GM12878 (cell line): ENCODE measurements around the gene CRHR2. TPM values are rescaled to one million over a fixed set of nuclear protein-coding genes. Genes with fewer than 3 reads are reported as not detected.

Source experiments
- ATAC-seq: fragments of 200-7000 bp; cut with Tn5 transposase; 3 replicates; pipeline ENCODE4 v1.9.1; 2020; ENCODE audit warnings: mild to moderate bottlenecking, moderate library complexity
- BruUV-seq: library from RNA; stranded (reverse); fragments of 400-500 nt; replicated peaks from 2 replicates; lab custom pipeline; 2021; lab: Mats Ljungman, UMichigan
- CTCF ChIA-PET: fragments of 300-600 bp; sonication (Branson Sonifier 250); formaldehyde crosslinking; extraction: SDS; loops from one replicate; lab custom pipeline; 2021; ENCODE audit warnings: inconsistent platforms; lab: Yijun Ruan, JAX
- POLR2A ChIA-PET: fragments of 350-600 bp; formaldehyde crosslinking; extraction: SDS; loops from one replicate; lab custom pipeline; 2021; ENCODE audit warnings: inconsistent platforms; lab: Charles Lee
- RAD21 ChIA-PET: fragments of 300-600 bp; sonication (Branson Sonifier 250); formaldehyde crosslinking; loops from one replicate; lab custom pipeline; 2023; ENCODE audit warnings: antibody characterized with exemption; ENCODE audit not compliant: unreplicated experiment; lab: Charles Lee
- SMC1A ChIA-PET: fragments of 300-600 bp; sonication (Branson Sonifier 250); formaldehyde crosslinking; loops from one replicate; lab custom pipeline; 2023; ENCODE audit not compliant: unreplicated experiment, uncharacterized antibody; lab: Charles Lee
- DNase-seq: peaks from one replicate; pipeline ENCODE4 v3.0.0-alpha.2; 2011; ENCODE audit warnings: low read depth, low spot score
- FAIRE-seq: peaks from 3 replicates; lab custom pipeline; 2011; peaks lifted over from hg19 to GRCh38; lab: Jason Lieb, UNC
- H2AFZ ChIP-seq: 2 replicates; pipeline ENCODE4 v1.6.0; 2011; ENCODE audit warnings: low read depth, low read length, control low read depth; ENCODE audit not compliant: control insufficient read depth
- H3K27ac ChIP-seq: 2 replicates; pipeline ENCODE4 v1.5.1; 2011; ENCODE audit warnings: control low read depth; ENCODE audit not compliant: control insufficient read depth, insufficient read depth
- H3K27me3 ChIP-seq, 2 experiments: replicated peaks in 1 of 2; 2 replicates each; pipeline versions ENCODE4 v1.6.0 to v1.6.1; 2011; ENCODE audit warnings: low read length in 1 of 2; ENCODE audit not compliant: control insufficient read depth in 2 of 2, insufficient read depth in 2 of 2
- H3K36me3 ChIP-seq, 2 experiments: 2 replicates each; pipeline ENCODE4 v1.5.1; 2011; ENCODE audit warnings: low read length in 1 of 2; ENCODE audit not compliant: control insufficient read depth in 2 of 2, insufficient read depth in 2 of 2
- H3K4me1 ChIP-seq: 2 replicates; pipeline ENCODE4 v1.6.1; 2011; ENCODE audit warnings: mild to moderate bottlenecking, low read length, moderate library complexity, mixed read lengths; ENCODE audit not compliant: control insufficient read depth, insufficient read depth
- H3K4me2 ChIP-seq: 2 replicates; pipeline ENCODE4 v1.6.0; 2011; ENCODE audit warnings: control low read depth; ENCODE audit not compliant: control insufficient read depth, insufficient read depth
- H3K4me3 ChIP-seq: fragments of 200-600 bp; sonication (generic); 2 replicates; pipeline ENCODE4 v1.5.1; 2016
- H3K79me2 ChIP-seq: 2 replicates; pipeline ENCODE4 v1.6.0; 2011; ENCODE audit warnings: low read length; ENCODE audit not compliant: control insufficient read depth, insufficient read depth
- H3K9ac ChIP-seq: 2 replicates; pipeline ENCODE4 v1.8.0; 2011; ENCODE audit warnings: low read length, control low read depth, mixed read lengths; ENCODE audit not compliant: control insufficient read depth, insufficient read depth
- H3K9me3 ChIP-seq: replicated peaks from 3 replicates; pipeline ENCODE4 v1.5.1; 2011; ENCODE audit warnings: mild to moderate bottlenecking, low read length; ENCODE audit not compliant: control insufficient read depth, insufficient read depth
- H4K20me1 ChIP-seq: 2 replicates; pipeline ENCODE4 v1.6.0; 2011; ENCODE audit not compliant: control insufficient read depth, insufficient read depth
- BRCA1 ChIP-seq: IDR thresholded peaks from 2 replicates; pipeline ENCODE4 v1.6.1; 2011; ENCODE audit warnings: low read depth, low read length, improper control_type of control experiment
- CHD1 ChIP-seq: IDR thresholded peaks from 2 replicates; pipeline ENCODE4 v1.6.1; 2012; ENCODE audit warnings: low read depth, low read length, improper control_type of control experiment
- EGR1 ChIP-seq, 2 experiments: IDR thresholded peaks; 1 replicate in 1 of 2; 2 replicates in 1 of 2; pipeline ENCODE4 v1.6.1; 2011 to 2012; ENCODE audit warnings: low read depth in 2 of 2, low read length in 2 of 2, borderline replicate concordance in 1 of 2, mild to moderate bottlenecking in 1 of 2, moderate library complexity in 1 of 2
- ELK1 ChIP-seq: IDR thresholded peaks from 2 replicates; pipeline ENCODE4 v1.6.1; 2012; ENCODE audit warnings: low read depth, low read length, improper control_type of control experiment
- FOS ChIP-seq: IDR thresholded peaks from 3 replicates; pipeline ENCODE4 v1.6.1; 2011; ENCODE audit warnings: borderline replicate concordance; ENCODE audit not compliant: insufficient read length; ENCODE audit errors: extremely low read depth
- FOXK2 ChIP-seq: fragments of 450-650 bp; IDR thresholded peaks from 2 replicates; pipeline ENCODE4 v1.6.1; 2017; ENCODE audit warnings: mild to moderate bottlenecking, moderate library complexity
- MEF2B ChIP-seq: fragments of 450-650 bp; IDR thresholded peaks from 2 replicates; pipeline ENCODE4 v1.6.1; 2018; ENCODE audit warnings: mild to moderate bottlenecking, moderate library complexity; ENCODE audit not compliant: partially characterized antibody, poor library complexity, severe bottlenecking
- MYC ChIP-seq: IDR thresholded peaks from 2 replicates; pipeline ENCODE4 v1.6.1; 2011; ENCODE audit warnings: mild to moderate bottlenecking, low read length, moderate library complexity, inconsistent platforms; ENCODE audit not compliant: insufficient read depth, insufficient replicate concordance, insufficient read length, severe bottlenecking
- NKRF ChIP-seq: fragments of 450-650 bp; conservative IDR thresholded peaks from 2 replicates; pipeline ENCODE4 v1.6.1; 2017; ENCODE audit warnings: mild to moderate bottlenecking, moderate library complexity
- REST ChIP-seq: IDR thresholded peaks from 2 replicates; pipeline ENCODE4 v1.6.1; 2012; ENCODE audit warnings: mild to moderate bottlenecking, low read depth, low read length
- RFX5 ChIP-seq: IDR thresholded peaks from 2 replicates; pipeline ENCODE4 v1.6.1; 2011; ENCODE audit warnings: low read depth, low read length, improper control_type of control experiment
- SRF ChIP-seq, 2 experiments: IDR thresholded peaks; 2 replicates each; pipeline ENCODE4 v1.6.1; 2011; ENCODE audit warnings: low read depth in 2 of 2, low read length in 2 of 2, mild to moderate bottlenecking in 1 of 2, moderate library complexity in 1 of 2
- WGBS: methylation state at CpG from one replicate; pipeline ENCODE4 v1.1.6; 2016; ENCODE audit warnings: low lambda C conversion rate; ENCODE audit not compliant: insufficient replicate concordance, insufficient coverage; ENCODE audit errors: missing lambda C conversion rate; 5-methylcytosine and 5-hydroxymethylcytosine counted together
- in situ Hi-C: fragments of 300-500 bp; cut with MboI; formaldehyde crosslinking; loops from 9 replicates; pipeline ENCODE4 v1.14.3; 2018; ENCODE audit warnings: mixed read lengths
- intact Hi-C: fragments of 100-400 bp; cut with micrococcal nuclease; formaldehyde crosslinking; loops from one replicate; pipeline ENCODE4 v1.14.2; 2022; ENCODE audit not compliant: unreplicated experiment
- polyA plus RNA-seq, 11 experiments: library from polyadenylated mRNA; depleted of rRNA in 4 of 11; unstranded in 6 of 11; stranded (reverse) in 5 of 11; fragments of >200 nt; fragmentation: Nextera tagmentation in 4 of 11; fragmentation: Illumina TruSeq in 1 of 11; extraction: Ambion mirVana in 4 of 11; extraction: Trizol in 1 of 11; gene quantifications; 1 replicate in 1 of 11; 2 replicates in 10 of 11; pipeline versions ENCODE4 v1.2.1 to v1.2.3, GENCODE V29; 2011 to 2016; ENCODE audit warnings: inconsistent platforms in 2 of 11, missing spikeins in 2 of 11, low read depth in 1 of 11
- total RNA-seq, 4 experiments: library from RNA; depleted of rRNA in 3 of 4; stranded (reverse); fragments of >200 nt in 3 of 4; fragmentation: Illumina TruSeq in 1 of 4; extraction: Trizol in 1 of 4; gene quantifications; 2 replicates each; pipeline versions ENCODE4 v1.2.1 to v1.2.3, GENCODE V29; 2013 to 2021

The CRHR2 gene
- total and polyA plus RNA-seq, 10 of the 15 experiments (the other 5 are each of a cell fraction or from before 2014, with no cell fraction given), result not detected

GRCh38 chr7:30726296-30727006 lies 44.2 kb upstream of the CRHR2 start:
- no peaks in the 10 kb centered on the region for H3K9me3 ChIP-seq
- DNase-seq (no peak), FAIRE-seq (no peak), ATAC-seq (peak; percentile 21; the same call in 1 of the 3 replicates)
- no peak overlapping the region for H3K4me3 ChIP-seq
- H2AFZ ChIP-seq, result peak overlapping the region; percentile 6; the same call in 1 of the 2 replicates
- H4K20me1 ChIP-seq, result no peaks in the 10 kb centered on the region
- peak overlapping the region; percentile 17; the same call in 1 of the 2 replicates for H3K4me2 ChIP-seq
- H3K4me1 ChIP-seq, result no peaks in the 10 kb centered on the region
- ChIA-PET RAD21 (no interaction called here), CTCF (interaction anchor here (0.9 to 1.7 kb wide), 3 partner anchors 13 to 177 kb away, joined by 3 read pairs; no protein-coding TSS in a partner anchor), POLR2A (no interaction called here), SMC1A (interaction anchor here (2.4 kb wide), 1 partner anchor 13 kb away, joined by 8 read pairs; no protein-coding TSS in a partner anchor)
- H3K9ac ChIP-seq, result no peak overlapping the region
- no peaks in the 10 kb centered on the region for H3K36me3 ChIP-seq
- 81% methylated on average over 7 of the region's 7 CpGs for WGBS
- TF ChIP-seq SRF (IDR thresholded peaks at IDR 0.05; ENCODE audit: low read depth in 2 of 2, low read length in 2 of 2), result no peak
- no peak for TF ChIP-seq BRCA1
- TF ChIP-seq FOS, result no peak
- TF ChIP-seq NKRF, result no peak
- TF ChIP-seq ELK1, result no peak
- TF ChIP-seq MYC, result no peak
- TF ChIP-seq CHD1, result no peak
- no peak for TF ChIP-seq MEF2B
- TF ChIP-seq RFX5, result no peak
- no peak for TF ChIP-seq EGR1 (IDR thresholded peaks at IDR 0.05; ENCODE audit: borderline replicate concordance in 1 of 2, low read depth in 2 of 2, low read length in 2 of 2)
- no peak for TF ChIP-seq REST
- no peak for TF ChIP-seq FOXK2
- intact Hi-C loops (no loop called here), in situ Hi-C loops (no loop called here)
- no peaks in the 10 kb centered on the region for H3K79me2 ChIP-seq
- peaks cover 6% of the 10 kb centered on the region in 2 experiments; a peak in 3 of 4 replicates for H3K27me3 ChIP-seq
- BruUV-seq, result no TSS peak
- no peak overlapping the region for H3K27ac ChIP-seq
